ENCODE results near the gene ATP5F1E.
A peak's percentile ranks its signal among the peaks of the same experiment; 100 is the strongest.
"Not testable (repeated sequence)": the region's sequence is repeated elsewhere in the genome, so short reads cannot be mapped to it uniquely, and the experiment has no call there.

ATP5F1E gene

DNA sequence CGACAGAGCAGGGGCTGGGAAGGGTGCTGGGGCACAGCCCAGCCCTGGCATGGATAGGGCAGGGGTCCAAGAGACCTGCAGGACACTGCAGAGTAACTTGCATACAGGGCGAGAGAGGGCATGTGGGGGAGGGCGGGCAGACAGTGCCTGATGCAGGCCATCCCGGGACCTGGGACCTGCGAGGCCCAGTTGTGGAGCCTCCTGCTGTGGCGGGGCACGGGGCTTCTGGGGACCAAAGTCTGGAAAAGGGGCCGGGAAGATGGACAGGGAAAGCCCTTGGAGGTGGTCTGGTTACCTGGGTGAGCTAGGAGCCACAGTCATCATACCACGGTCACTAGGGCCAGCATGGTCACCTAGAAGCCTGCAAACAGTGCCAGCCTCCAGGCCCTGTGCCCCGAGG, 13.3 kb downstream of the ATP5F1E start:
- no peak for DNase-seq

DNA sequence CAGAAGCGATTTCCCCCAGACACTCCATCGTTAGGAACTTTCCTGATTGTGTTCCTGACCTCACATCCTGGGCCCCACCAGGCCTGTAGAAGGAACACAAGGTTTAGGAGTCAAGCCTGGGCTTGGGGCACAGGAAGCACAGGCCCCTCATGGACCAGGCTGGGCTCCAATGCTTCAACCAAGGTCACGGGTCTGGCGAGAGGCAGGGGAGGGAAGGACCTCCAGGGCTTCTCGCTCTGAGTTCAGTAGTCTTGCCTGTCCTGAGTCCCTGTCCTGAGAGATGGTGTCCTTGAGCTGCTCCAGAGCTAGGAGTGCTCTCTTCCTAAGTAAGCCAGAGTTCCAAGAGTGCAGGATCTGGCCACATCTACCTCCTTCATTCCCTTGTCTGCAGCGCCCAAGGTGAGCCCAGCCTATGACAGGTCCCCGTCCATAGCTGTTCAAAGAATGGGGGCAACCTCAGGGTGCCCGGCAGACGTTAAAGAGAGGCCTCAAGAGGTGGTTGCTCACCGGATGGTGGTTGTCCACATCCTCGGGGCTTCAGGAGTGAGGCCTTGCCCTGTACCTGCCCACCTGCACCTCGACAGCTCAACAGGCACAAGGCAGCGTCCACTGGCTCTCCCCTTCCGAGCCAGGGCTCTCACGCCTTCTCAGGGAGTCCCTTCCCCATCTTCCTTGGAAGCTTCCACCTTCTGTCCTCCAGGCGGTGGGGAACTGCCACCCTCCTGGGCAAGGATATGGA, 14.5 kb downstream of the ATP5F1E start:
- no peak for DNase-seq

DNA sequence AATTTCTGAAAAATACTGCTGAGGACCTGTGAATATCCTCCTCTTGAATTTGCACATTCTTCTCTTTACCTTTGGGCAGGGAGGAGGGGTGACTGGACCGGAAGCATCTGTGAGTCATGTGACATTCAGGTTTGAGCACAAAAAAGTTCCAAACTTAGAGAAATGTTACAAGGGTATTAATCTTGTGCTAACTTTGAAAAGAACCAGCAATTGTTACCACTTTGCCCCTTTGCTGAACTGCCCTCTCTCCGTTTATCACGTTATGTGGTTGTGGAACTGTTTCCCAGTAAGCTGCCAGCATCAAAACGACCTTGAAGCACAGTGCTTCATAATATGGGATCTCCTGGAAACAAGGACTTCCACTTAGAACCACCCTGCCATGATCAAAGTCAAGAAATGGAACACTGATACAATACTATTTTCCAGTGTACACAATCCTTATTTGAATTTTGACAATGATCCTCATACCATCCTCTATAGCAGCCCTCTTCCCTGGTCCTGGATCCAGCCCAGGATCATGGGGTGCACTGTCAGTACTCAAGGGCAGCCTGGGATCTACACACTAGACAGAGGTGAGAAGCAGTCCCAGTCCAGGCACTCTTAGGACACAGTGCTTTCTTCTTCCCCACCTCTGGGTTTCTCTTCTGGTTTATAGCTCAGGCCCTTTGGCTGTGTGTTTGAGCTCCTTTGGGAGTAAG, 15.2 kb downstream of the ATP5F1E start:
- no peak for DNase-seq

DNA sequence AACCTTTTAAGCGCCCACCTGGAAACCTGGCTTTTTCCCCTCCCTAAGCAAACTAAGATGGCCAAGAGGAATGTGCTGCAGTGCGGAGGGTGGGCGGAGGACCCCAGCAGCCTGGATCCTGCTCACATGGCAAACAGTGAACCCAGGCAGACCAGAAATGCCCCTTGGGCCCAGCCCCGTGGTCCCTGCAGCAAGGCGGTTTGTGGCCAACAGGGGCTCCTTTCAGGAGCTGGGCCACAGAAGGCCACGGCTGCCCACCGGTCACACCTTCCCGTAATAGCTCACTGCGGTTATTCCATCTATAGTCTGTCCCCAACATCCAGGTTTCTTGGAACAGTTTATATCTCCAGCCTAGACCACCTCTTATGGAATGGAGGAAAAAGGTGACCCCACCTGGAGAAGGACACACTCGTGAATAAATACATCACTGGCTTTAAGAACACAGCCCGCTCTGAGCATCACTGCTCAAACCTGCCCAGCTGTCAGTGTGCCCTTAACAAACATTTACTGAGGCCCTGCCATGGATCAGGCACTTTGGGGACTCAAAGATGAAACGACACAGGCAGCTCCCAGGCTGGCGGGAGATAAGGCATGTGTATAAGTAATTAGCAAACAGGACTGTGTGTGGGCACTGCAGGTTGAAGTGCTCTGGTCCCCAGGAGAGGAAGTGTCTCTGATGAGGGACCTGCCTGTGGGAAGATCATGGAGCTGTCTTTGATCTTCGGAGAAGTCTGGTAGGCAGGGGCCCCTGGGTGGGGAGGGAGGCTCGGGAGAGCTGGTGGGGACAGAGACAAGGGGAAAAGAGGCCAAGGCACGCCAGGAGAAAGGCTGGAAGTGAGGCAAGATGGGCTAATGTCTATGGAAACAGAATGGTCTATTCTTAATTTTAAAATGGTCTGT, 16.1 kb downstream of the ATP5F1E start:
- DNase-seq: no peak

DNA sequence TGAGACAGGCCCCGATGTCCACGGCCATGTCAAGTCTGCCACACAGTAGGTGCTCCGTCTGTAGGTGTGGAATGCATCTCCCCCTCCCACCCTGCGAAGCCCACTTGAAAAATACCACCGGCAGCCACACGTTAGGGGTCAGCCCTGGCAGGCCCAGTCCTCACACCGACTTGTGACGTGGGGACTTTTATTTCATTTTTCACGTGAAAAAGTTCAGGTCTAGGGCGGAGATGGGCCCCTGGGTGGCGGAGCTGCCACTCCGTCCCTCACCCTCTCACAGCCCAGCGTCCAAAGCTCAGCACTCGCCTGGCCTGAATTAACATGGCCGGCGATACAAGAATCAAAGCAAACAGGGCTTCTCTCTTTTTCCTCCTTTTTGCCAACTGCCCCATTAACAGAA, 16.7 kb downstream of the ATP5F1E start:
- no peak for DNase-seq

DNA sequence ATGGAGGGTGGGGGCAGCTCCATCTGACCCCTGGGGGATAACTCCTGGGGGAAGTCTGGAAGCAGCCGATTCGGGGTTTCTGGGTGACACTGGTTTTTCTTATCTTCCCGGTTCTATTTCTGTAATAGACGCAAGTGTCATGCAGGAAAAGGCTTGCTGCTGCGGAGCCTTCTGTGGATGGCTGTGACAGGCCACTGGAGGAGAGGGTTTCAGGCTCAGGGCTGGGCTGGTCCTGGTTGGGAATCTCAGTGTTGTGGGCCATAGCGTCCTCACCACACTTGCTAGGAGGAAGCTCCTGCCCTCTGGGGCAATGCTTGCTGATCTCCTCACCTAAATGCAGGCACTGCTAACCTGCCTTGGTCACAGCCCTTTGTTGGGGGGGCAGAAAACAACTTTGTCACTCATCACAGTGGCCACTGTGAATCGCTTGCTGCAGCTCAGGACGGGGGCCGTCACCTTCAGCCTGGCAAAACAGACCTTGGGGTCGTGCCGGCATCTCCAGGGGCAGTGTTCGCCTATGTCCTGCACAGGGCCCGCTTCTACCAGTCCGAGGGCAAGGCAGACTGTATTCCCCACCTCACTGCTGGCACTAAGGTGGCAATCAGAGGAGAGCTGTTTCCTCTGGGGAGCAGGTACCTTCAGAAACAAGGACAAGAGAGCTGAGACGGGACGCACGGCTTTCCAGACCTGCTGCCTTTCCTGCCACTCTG, 17.3 kb downstream of the ATP5F1E start:
- no peak for DNase-seq

DNA sequence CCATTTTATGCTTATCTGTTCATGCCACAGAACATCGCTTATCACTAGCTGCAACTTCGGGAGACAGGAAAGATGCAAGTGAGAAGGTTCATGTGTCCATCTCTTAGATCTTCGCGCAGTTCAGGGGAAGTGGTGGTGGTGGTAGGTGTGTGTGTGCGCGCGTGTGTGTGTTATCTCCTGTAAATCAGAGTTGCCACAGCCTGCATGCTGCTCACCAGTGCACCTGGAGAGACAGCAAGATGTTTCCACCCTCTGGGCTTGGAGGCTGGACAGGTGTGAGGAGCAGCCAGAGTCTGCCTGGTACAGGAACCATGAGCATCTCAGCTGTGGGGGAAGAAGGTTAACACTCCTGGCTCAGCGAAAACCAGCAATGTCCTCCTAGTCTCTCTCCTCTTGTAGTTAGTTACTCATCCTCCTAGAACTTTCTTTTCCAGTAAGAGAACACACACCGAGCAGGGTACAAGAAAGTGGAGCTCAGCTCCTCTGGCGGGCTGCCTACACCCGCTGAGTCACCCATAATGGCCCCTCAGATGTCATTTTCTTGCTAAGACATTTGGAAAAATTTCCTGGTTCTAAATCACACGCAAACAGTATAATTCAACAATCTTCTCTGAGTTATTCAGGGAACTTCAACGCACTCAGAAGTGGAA, 18.1 kb downstream of the ATP5F1E start:
- no peak for DNase-seq

DNA sequence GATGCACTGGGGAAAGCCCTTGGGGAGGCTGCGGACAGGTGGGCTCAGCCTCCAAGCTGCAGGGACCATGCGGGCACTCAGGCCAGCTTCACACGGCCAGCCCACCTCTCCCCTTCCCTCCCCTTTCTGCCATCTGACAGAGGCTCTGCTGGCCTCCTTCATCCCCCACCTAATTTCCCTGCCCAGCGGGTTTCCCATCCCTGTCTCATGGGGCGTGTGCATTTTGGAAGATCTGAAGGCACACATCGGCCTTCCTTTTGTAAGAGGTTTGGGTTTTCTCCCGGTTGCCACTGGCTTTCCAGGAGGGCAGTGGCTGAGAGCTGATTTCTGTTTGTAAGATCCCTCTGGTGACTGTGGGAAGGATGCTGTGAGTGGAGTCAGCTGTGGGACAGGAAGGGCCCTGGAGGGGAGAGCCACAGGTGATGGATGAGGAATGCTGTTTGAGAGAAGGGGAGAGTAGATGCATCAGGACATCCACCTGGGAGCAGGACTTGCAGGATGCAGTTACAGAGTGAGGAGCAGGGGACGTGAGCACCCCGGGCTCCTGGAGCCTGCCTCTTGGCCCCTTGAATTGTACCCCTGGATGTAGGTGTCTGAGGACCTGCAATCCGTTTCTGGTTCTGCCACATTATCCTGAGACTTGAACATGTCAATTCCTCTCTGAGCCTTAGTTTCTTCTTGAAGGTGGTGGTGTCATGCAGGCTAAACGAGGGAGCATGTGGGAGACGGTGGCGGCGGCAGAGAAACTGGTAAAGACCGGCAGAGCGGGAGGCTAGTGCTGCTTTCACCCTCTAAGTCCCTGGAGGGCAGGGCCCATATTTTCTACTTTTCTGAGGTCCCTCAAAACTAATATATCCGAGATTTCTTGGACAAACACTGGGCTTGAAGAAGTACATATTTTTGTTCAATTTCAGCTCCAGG, 18.8 kb downstream of the ATP5F1E start:
- DNase-seq: no peak

DNA sequence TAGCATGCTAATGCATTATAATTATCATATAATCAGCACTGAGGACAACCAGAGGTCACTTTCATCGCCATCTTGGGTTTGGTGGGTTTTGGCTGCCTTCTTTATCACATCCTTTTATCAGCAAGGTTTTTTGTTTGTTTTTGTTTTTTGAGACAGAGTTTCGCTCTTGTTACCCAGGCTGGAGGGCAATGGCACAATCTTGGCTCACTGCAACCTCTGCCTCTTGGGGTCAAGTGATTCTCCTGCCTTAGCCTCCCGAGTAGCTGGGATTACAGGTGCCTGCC, 20.3 kb downstream of the ATP5F1E start:
- not testable (repeated sequence) for DNase-seq

DNA sequence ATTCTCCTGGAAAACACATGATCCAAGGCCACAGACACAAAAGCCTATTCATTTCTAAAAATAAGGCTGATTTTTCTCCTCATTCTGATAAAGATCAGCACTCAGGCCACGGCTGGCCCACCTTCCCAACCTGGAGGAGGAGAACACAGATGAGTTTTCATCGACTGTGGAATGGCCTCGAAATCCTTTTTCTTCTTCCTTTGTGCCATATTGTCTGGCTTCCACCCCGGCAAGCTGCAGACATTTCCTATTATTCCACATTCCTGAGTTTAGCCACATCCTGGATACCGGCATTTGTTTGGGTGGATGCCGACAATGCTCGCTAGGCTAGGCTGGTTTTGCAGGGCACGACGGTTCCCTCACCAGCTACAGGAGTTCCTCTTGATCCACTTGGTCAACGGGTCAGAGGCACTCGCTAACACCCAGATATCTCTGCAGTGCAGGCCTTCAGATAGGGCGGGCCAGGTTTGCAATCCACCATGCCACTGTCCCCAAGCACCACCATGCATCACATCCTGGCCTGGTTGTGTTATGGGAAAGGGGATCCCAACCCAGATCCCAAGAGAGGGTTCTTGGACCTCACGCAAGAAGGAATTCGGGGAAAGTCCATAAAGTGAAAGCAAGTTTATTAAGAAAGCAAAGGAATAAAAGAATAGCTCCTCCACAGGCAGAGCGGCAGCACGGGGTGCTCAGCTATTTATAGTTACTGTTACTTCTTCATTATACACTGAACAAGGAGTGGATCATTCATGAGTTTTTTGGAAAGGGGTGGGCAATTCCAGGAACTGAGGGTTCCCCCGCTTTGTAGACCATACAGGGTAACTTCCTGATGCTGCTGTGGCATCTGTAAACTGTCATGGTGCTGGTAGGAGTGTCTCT, 20.9 kb downstream of the ATP5F1E start:
- DNase-seq: peak; percentile 44

DNA sequence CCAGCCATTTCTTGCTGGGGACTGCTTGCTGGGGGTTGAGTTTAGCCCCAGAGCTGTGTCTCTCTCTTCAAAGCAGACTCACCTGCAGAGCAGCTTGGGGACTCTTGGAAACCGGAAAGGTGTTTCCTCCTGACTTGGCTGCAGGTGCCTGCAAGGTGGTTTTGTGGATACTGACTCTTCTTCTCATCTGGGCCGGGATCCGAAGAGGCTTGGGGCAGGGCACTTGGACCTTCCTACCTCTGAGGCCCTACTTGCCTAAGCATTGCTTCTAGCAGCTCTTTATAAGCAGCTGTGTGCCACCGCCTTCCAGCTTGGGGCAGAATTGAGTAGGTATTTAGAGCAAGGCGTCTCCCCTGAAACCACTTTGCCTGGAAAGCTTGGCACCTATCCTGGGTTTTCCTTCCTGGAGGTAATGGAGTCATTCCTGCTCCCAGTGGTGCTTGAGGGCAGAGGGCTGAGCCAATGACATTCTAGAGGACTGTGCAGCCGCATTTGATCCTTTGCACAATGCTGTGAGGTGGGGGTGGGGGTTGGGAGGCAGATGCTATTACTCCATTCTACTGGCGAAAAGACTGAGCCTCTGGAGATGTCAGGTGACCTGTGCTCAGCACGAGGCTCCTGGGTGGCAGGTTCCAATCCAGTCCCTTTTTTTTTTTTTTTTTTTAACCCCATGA, 21.7 kb downstream of the ATP5F1E start:
- no peak for DNase-seq

DNA sequence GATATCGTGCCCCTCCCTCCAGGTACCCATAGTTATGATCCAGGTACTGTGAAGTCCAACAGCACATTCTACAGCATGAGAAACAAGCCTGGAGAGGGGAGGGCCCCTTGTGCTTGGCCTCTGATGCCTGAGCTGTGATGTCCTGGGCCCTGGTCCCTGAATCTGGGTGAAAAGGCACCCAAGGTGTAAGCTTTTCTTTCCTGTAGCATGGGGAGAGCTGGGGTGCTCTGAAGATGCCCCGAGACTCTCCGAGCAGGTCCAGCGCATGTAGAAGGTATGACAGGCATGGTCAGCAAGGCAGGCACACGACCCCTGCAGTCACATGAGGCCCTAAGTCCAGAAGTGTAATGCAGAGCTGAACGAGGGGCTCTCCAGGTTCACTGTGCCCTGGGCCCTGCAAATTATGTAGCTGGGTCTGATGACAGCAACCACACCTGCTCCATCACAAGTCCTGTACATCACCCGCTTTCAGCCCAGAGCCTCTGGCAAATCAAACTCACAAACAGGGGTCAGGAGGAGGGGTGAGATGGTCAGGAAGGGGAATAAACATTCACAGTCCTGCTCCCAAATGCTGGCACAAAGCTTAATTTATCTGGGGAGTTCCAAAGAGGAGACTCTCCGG, 23.3 kb downstream of the ATP5F1E start:
- no peak for DNase-seq

DNA sequence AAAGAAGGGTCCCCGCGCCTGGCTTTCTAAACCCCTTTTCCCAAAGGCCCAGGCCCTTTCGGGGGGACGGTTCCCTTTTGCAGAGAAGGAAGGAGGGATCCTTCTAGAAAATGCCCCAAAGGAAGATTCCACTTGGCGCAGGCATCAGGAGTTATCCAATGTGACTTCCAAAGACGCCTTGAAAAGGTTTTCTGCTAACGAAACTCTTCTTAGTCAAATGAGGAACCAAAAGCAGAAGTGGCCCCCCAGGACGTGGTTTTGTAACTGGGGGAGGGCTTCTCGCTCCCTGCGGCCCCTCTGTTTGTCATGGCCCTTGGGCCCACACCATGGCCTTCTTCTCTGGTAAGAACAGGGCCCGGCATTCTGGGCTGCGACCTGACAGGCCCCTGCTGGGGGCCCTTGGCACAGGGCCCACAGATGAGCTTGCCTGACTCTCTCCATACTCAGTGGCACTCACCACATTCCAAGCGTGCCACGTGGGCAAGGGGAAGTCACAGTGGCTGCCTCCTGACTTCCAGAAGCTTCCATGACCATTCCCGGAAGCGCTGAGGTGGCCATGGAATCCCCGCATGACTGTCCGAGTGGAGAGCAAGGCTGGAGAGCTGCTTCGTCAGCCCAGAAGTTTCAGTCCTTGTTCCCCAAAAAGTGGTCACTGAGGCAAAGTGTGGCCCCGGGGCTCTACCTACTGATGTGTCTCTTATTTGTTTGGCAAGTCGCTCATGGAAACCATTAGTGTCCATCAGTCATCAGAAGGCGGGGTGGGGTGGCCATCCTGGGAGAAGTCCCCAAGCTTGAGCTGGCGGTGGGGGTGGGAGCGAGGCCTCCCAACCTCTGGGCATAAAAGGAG, 24.2 kb downstream of the ATP5F1E start:
- DNase-seq: peak; percentile 30

DNA sequence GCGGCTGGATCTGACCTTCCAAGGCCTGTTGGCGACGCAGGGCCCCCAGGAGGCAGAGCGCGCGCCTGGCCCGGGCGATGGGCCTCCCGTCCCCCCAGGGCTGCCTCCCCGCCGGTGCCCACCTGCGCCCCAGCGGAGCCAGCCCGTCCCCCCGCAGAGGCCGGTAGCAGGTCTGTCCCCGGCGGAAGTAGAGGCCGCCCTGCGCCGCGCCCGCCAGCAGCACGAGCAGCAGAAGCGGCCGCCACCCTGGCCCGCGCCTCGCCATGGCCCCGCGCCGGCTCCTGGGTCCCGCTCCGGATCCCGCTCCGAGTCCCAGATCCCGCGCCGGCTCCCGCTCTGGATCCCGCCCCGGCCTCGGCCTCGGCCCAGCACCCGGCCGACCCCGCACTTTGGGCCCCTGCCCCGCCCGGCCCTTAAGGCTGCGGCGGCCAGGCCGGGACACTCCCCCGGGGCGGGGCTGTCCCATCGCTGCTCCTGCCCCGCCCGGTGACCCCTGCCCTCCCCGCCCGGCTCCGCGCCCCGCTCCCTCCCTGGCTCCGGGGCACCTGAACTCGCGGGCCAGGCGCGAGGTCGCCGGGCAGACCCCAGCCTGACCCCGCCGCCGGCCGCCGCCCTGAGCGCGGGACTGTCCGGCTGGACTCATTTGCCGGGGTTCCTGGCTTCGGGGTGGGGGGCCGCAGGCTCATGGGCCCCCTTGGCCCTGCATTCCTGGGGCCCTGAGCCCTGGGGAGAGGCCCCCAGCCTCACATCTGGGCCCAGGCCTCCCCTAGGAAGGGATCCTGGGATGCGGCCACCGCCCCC, 25.1 kb downstream of the ATP5F1E start, which contains the start of gene CTSZ:
Gene CTSZ (minus strand): TSS at position 391 of the 801 bp plus-strand sequence. CDS start 126 bp downstream, at position 265.
- DNase-seq: no peak

DNA sequence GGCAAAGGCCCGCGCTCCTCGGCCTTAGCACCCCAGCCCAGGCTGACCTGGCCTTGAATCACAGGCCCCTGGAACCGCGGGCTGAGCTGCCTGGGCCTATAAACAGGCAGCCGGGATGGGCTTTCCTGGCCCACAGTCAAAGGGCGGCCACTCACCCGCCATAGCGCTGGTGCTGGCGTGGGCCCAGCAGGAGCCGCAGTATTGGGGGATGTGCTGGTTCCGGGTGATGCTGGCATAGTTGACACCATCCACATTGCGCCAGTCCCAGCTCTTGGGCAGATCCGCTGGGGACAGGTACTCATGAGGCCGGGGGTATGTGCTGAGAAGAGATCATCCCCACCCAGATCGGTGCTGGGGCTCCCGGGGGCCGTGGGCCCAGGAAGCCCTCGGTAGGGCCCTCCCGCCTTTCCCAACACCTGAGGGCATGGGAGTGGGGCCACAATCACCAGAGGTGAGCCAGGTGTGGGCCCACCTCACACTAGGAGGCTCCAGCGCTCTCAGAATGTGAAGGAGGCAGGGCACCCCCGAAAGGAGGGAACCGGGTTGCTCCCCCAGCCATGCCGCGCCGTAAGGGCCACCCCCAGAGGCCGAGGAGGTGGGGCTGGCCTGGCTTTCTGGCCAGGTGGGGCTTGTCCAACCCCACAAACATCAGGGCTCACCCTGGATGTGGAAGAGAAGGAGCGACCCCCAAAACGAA, 25.8 kb downstream of the ATP5F1E start:
- no peak for DNase-seq

DNA sequence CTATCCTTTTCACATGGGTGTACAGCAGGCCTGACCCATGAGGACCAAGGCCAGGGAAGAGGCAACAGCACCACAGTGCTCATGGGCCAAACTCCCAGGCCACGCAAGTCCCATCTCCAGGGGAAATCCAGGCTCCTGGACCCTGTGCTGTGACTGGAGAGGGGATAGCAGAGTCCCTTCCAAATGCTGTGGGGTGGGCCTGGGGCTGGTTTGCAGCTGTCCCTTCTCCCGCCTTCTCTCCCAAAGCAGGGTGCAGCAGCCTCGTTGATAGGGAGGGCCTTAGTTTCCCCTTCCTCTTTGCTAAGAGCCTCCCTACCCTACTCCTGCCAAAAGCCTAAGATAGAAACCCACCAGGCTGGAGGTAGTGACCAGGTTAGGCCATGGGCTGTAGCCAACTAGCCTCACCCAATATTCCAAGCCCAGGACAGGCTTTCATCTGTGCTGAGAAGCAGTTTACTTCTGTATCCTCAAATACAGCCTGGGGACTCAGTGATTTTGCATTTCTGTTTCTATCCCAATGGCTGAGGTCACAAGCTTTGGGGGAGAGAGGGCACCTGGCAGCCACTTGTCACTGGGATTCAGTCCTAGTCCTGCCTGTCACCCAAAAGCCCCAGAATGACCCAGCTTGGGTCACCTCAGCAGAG, 26.5 kb downstream of the ATP5F1E start:
- no peak for DNase-seq
